ENCODE data around the gene PET100.

Gene PET100

DNA sequence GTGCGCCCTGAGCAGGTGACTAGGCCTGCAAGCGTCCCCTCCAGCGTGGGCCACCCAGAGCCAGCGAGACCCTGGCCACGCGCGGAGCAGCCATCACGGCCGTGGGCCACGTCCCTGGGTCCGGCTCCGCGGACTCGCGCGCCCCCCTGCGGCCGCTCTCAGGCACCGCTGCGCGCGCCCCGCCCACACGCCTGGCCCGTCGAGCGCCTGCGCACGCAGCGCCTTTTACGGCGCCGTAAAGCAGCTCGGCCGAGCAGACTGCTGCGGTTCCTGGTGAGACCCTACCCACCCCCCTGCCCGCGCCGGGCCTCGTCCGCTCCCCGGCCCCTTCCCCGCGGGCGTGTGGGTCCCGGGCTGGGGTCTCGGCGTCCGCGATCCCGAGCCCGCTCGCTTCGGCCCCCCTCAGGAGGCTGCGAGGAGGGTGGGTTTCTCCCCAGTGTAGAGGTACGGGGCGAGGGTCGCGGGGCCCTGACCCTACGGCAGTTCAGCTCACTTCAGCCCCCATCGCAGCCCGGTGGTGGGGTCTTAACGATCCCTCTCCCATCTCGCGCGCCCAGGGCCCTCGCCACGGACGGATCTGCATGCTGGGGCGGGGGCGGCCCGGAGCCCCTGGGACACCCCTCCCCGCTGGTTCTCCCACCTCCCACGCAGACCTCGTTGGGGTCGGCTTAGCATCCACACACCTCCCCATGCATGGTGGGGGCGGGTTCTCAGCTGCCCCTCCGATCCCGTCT is 51.2 kb downstream of the PET100 start, which contains the start of gene TRAPPC5:
Gene TRAPPC5, plus strand, starts transcription at position 228 of the 734 bp plus-strand sequence. CDS start 1,421 bp downstream, outside the sequence.
- peak; percentile 71 for DNase-seq
